Measurements from ENCODE around the gene LECT2. TPM values are rescaled to one million over a fixed set of nuclear protein-coding genes. Genes with fewer than 3 reads are reported as not detected.

The LECT2 gene
- total RNA-seq, 4 donors from 2014 or later, result not detected

GRCh38 chr5:135979510-135979909, 24.7 kb upstream of the LECT2 start:
- ATAC-seq (ENCODE audit: low FRiP score) (no peak), DNase-seq (ENCODE audit: low spot score) (no peak)
- TF ChIP-seq, protein P1, sequence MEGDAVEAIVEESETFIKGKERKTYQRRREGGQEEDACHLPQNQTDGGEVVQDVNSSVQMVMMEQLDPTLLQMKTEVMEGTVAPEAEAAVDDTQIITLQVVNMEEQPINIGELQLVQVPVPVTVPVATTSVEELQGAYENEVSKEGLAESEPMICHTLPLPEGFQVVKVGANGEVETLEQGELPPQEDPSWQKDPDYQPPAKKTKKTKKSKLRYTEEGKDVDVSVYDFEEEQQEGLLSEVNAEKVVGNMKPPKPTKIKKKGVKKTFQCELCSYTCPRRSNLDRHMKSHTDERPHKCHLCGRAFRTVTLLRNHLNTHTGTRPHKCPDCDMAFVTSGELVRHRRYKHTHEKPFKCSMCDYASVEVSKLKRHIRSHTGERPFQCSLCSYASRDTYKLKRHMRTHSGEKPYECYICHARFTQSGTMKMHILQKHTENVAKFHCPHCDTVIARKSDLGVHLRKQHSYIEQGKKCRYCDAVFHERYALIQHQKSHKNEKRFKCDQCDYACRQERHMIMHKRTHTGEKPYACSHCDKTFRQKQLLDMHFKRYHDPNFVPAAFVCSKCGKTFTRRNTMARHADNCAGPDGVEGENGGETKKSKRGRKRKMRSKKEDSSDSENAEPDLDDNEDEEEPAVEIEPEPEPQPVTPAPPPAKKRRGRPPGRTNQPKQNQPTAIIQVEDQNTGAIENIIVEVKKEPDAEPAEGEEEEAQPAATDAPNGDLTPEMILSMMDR (IDR thresholded peaks at IDR 0.05), result no peak

- TF ChIP-seq, protein P1 (IDR thresholded peaks at IDR 0.05), result no peak
- no peak for ATAC-seq (ENCODE audit: low FRiP score)
- DNase-seq (ENCODE audit: low spot score), result no peak
These were observed 24.2 kb upstream of the LECT2 start for GRCh38 chr5:135978993-135979392.

GRCh38 chr5:135978212-135978631, 23.4 kb upstream of the LECT2 start:
- DNase-seq (ENCODE audit: low spot score) (no peak), ATAC-seq (ENCODE audit: low FRiP score) (no peak)
- TF ChIP-seq, protein P1 (IDR thresholded peaks at IDR 0.05), result no peak

GRCh38 chr5:135977375-135977928, 22.7 kb upstream of the LECT2 start:
- TF ChIP-seq, protein P1 (IDR thresholded peaks at IDR 0.05), result no peak
- ATAC-seq (ENCODE audit: low FRiP score), result peak; percentile 91
- DNase-seq (ENCODE audit: low spot score), result no peak

DNA sequence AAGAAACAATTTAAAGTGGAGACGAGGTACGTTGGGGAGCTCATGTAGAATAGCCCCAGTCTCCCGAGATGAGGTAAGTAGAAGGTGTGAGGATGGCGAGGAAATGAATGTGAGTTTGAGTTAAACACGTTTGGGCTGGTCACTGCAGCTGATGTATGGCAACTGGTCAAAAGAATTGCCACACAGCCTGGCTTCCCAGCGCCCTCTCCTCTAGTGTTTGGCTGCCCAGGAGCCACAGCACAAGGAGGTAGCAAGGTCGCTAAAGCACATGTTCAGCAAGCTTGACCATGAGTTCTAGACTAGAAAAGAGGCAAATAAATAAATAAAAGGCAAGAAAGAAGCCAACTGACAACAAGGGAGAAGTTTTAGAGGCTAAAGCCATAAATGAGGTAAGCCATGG, 21.4 kb upstream of the LECT2 start:
- TF ChIP-seq, protein P1 (IDR thresholded peaks at IDR 0.05), result no peak
- ATAC-seq (ENCODE audit: low FRiP score), result no peak
- DNase-seq (ENCODE audit: low spot score), result no peak

DNA sequence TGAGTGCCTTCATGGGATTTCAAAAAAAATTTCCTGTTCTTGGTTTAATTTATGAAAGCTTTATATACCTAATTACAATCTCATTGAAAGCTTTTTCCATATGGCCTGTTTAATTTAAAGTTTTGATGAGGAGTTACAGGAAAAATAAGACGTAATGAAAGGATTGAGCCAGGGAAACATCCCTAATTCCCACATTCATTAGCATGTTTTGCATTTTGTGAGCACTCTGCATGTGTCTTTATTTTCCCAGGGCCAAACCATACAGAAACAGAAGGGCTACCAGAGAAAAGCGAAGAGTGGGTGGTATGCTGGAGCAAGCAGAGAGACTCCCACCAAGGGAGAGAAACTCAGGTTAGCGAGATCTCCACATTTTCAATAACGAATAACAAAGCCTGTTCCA, 20.3 kb upstream of the LECT2 start:
- DNase-seq (ENCODE audit: low spot score) (no peak), ATAC-seq (ENCODE audit: low FRiP score) (no peak)
- TF ChIP-seq, protein P1 (IDR thresholded peaks at IDR 0.05), result no peak

GRCh38 chr5:135974021-135974600, 19.3 kb upstream of the LECT2 start:
- DNase-seq (ENCODE audit: low spot score) (no peak), ATAC-seq (ENCODE audit: low FRiP score) (no peak)
- TF ChIP-seq, protein P1 (IDR thresholded peaks at IDR 0.05), result no peak
